H9 (cell line): ENCODE data around the gene PCDH9. TPM values are rescaled to one million over a fixed set of nuclear protein-coding genes. Genes with fewer than 3 reads are reported as not detected.

ENCODE experiments used
- DNase-seq: peaks from one replicate; pipeline ENCODE4 v3.0.0-alpha.2; 2017
- H2AFZ ChIP-seq: one replicate; pipeline ENCODE4 v1.6.1; 2013; ENCODE audit warnings: mild to moderate bottlenecking, low read length, control low read depth, moderate library complexity
- H2AK5ac ChIP-seq: 2 replicates; pipeline ENCODE4 v1.6.1; 2013; ENCODE audit warnings: low read length, control low read depth, mixed read lengths; ENCODE audit not compliant: insufficient read length
- H2BK120ac ChIP-seq: one replicate; pipeline ENCODE4 v1.6.1; 2013; ENCODE audit warnings: low read depth, mild to moderate bottlenecking, low read length, control low read depth, inconsistent platforms; ENCODE audit not compliant: poor library complexity, severe bottlenecking
- H2BK12ac ChIP-seq: 2 replicates; pipeline ENCODE4 v1.6.1; 2013; ENCODE audit warnings: low read length, control low read depth, mixed read lengths, low read depth; ENCODE audit not compliant: insufficient read length
- H2BK15ac ChIP-seq: 2 replicates; pipeline ENCODE4 v1.6.1; 2013; ENCODE audit warnings: low read depth, low read length, control low read depth
- H2BK20ac ChIP-seq: one replicate; pipeline ENCODE4 v1.6.1; 2013; ENCODE audit warnings: low read depth, mild to moderate bottlenecking, low read length, control low read depth, inconsistent platforms; ENCODE audit not compliant: poor library complexity, severe bottlenecking
- H2BK5ac ChIP-seq: 2 replicates; pipeline ENCODE4 v1.6.1; 2013; ENCODE audit warnings: low read length, control low read depth, mixed read lengths; ENCODE audit not compliant: insufficient read length
- H3K14ac ChIP-seq: 2 replicates; pipeline ENCODE4 v1.6.1; 2013; ENCODE audit warnings: low read length, control low read depth; ENCODE audit not compliant: insufficient read depth
- H3K18ac ChIP-seq: 2 replicates; pipeline ENCODE4 v1.6.1; 2013; ENCODE audit warnings: low read depth, mild to moderate bottlenecking, mixed read lengths, low read length, control low read depth; ENCODE audit not compliant: insufficient read length
- H3K23ac ChIP-seq: 2 replicates; pipeline ENCODE4 v1.6.1; 2013; ENCODE audit warnings: low read length, control low read depth, mixed read lengths, low read depth; ENCODE audit not compliant: insufficient read length
- H3K23me2 ChIP-seq: 2 replicates; pipeline ENCODE4 v1.6.1; 2013; ENCODE audit warnings: low read depth, mild to moderate bottlenecking, mixed read lengths, low read length, control low read depth; ENCODE audit not compliant: insufficient read length, poor library complexity, severe bottlenecking
- H3K27ac ChIP-seq: 2 replicates; pipeline ENCODE4 v1.5.1; 2013; ENCODE audit warnings: low read length, control low read depth, mixed read lengths, low read depth; ENCODE audit not compliant: insufficient read length
- H3K27me3 ChIP-seq: 2 replicates; pipeline ENCODE4 v1.6.1; 2013; ENCODE audit warnings: low read length, control low read depth, inconsistent platforms; ENCODE audit not compliant: insufficient read depth
- H3K4ac ChIP-seq: 2 replicates; pipeline ENCODE4 v1.6.1; 2013; ENCODE audit warnings: low read depth, mild to moderate bottlenecking, control low read depth, inconsistent platforms, low read length, moderate library complexity
- H3K4me1 ChIP-seq: 2 replicates; pipeline ENCODE4 v1.6.1; 2013; ENCODE audit warnings: low read length, control low read depth, inconsistent platforms; ENCODE audit not compliant: insufficient read depth
- H3K4me2 ChIP-seq: 2 replicates; pipeline ENCODE4 v1.6.1; 2013; ENCODE audit warnings: low read length, control low read depth, mixed read lengths; ENCODE audit not compliant: insufficient read length, insufficient read depth
- H3K56ac ChIP-seq: 2 replicates; pipeline ENCODE4 v1.6.1; 2013; ENCODE audit warnings: low read depth, mild to moderate bottlenecking, mixed read lengths, low read length, control low read depth; ENCODE audit not compliant: insufficient read length
- H3K79me1 ChIP-seq: 2 replicates; pipeline ENCODE4 v1.6.1; 2013; ENCODE audit warnings: low read depth, mild to moderate bottlenecking, moderate library complexity, low read length, control low read depth, inconsistent platforms; ENCODE audit not compliant: insufficient read depth, poor library complexity, severe bottlenecking
- H3K79me2 ChIP-seq: 2 replicates; pipeline ENCODE4 v1.6.1; 2013; ENCODE audit warnings: low read length, control low read depth, inconsistent platforms; ENCODE audit not compliant: insufficient read depth
- H3K9ac ChIP-seq: 2 replicates; pipeline ENCODE4 v1.6.1; 2013; ENCODE audit warnings: low read length, control low read depth, mixed read lengths; ENCODE audit not compliant: insufficient read length; ENCODE audit errors: extremely low read depth
- H3K9me3 ChIP-seq: one replicate; pipeline ENCODE4 v1.6.1; 2013; ENCODE audit warnings: low read depth, low read length, inconsistent platforms; ENCODE audit not compliant: control insufficient read depth
- H3T11ph ChIP-seq: one replicate; pipeline ENCODE4 v1.6.1; 2013; ENCODE audit warnings: mild to moderate bottlenecking, low read length, control low read depth, inconsistent platforms
- H4K20me1 ChIP-seq: one replicate; pipeline ENCODE4 v1.6.1; 2013; ENCODE audit not compliant: control insufficient read depth, insufficient read length, insufficient read depth
- H4K5ac ChIP-seq: 2 replicates; pipeline ENCODE4 v1.6.1; 2013; ENCODE audit warnings: low read depth, mild to moderate bottlenecking, mixed read lengths, low read length, control low read depth; ENCODE audit not compliant: insufficient read length
- H4K8ac ChIP-seq: replicated peaks from 2 replicates; pipeline ENCODE4 v1.6.1; 2013; ENCODE audit warnings: low read length, control low read depth, mixed read lengths, low read depth; ENCODE audit not compliant: insufficient read length
- H4K91ac ChIP-seq: 2 replicates; pipeline ENCODE4 v1.6.1; 2013; ENCODE audit warnings: low read depth, mild to moderate bottlenecking, moderate library complexity, mixed read lengths, low read length, control low read depth; ENCODE audit not compliant: insufficient read length
- H3K27ac Mint-ChIP-seq, 3 experiments: 2 replicates in 2 of 3; 3 replicates in 1 of 3; pipeline ENCODE4 v1.8.0; 2020 to 2021; ENCODE audit warnings: mixed read lengths in 3 of 3, mild to moderate bottlenecking in 1 of 3, moderate library complexity in 1 of 3
- H3K27me3 Mint-ChIP-seq: 2 replicates; pipeline ENCODE4 v1.8.0; 2021; ENCODE audit warnings: low read depth, mild to moderate bottlenecking, moderate library complexity, mixed read lengths
- H3K36me3 Mint-ChIP-seq, 3 experiments: 2 replicates in 2 of 3; 3 replicates in 1 of 3; pipeline ENCODE4 v1.8.0; 2020 to 2021; ENCODE audit warnings: low read depth in 3 of 3, mixed read lengths in 3 of 3; ENCODE audit not compliant: insufficient read depth in 1 of 3
- H3K4me1 Mint-ChIP-seq, 2 experiments: 2 replicates each; pipeline ENCODE4 v1.8.0; 2020; ENCODE audit warnings: mixed read lengths in 2 of 2
- H3K4me3 Mint-ChIP-seq, 2 experiments: 2 replicates in 1 of 2; 3 replicates in 1 of 2; pipeline ENCODE4 v1.8.0; 2020 to 2021; ENCODE audit warnings: mild to moderate bottlenecking in 2 of 2, mixed read lengths in 2 of 2, moderate library complexity in 1 of 2
- H3K9me3 Mint-ChIP-seq, 2 experiments: 2 replicates in 1 of 2; 3 replicates in 1 of 2; pipeline ENCODE4 v1.8.0; 2020; ENCODE audit warnings: mild to moderate bottlenecking in 2 of 2, mixed read lengths in 2 of 2, moderate library complexity in 1 of 2
- CTCF ChIP-seq: fragments of 200-600 bp; sonication (generic); conservative IDR thresholded peaks from 3 replicates; pipeline ENCODE4 v1.8.0; 2021; ENCODE audit warnings: antibody characterized with exemption, mild to moderate bottlenecking
- WGBS: extraction: QIAGEN DNeasy Blood & Tissue Kit; methylation state at CpG from one replicate; pipeline ENCODE4 v1.1.7; 2013; ENCODE audit warnings: missing lambda C conversion rate, low lambda C conversion rate, mixed read lengths; ENCODE audit not compliant: insufficient read length; ENCODE audit errors: extremely low coverage; 5-methylcytosine and 5-hydroxymethylcytosine counted together
- total RNA-seq: library from RNA; stranded (reverse); gene quantifications from 2 replicates; pipeline ENCODE4 v1.2.1, GENCODE V29; 2021

The PCDH9 gene
- total RNA-seq, 1 experiment from 2014 or later = 0.11 TPM

- no peak overlapping the region for H2BK12ac ChIP-seq
- H3K27me3 ChIP-seq = no peaks in the 10 kb centered on the region
- no peak overlapping the region for H3K4me3 Mint-ChIP-seq
- no peak overlapping the region for H4K5ac ChIP-seq
- no peak for TF ChIP-seq CTCF
- H4K8ac ChIP-seq = no peak overlapping the region
- no peak overlapping the region for H3K18ac ChIP-seq
- no peak overlapping the region for H2AFZ ChIP-seq
- no peak for DNase-seq
- no peaks in the 10 kb centered on the region for H3K9me3 ChIP-seq
- no CpG with 5 or more reads among the region's 3 CpGs for WGBS
- no peak overlapping the region for H2BK15ac ChIP-seq
- H3K4me2 ChIP-seq = no peak overlapping the region
- no peaks in the 10 kb centered on the region for H3K79me1 ChIP-seq
- H4K91ac ChIP-seq = no peak overlapping the region
- no peak overlapping the region for H3K27ac Mint-ChIP-seq
- no peak overlapping the region for H3K27ac ChIP-seq
- H3K23ac ChIP-seq = no peak overlapping the region
- no peaks in the 10 kb centered on the region; the same call in 1 of the 2 replicates for H3K79me2 ChIP-seq
- no peak overlapping the region for H2BK5ac ChIP-seq
- no peak overlapping the region for H3K9ac ChIP-seq
- H2BK120ac ChIP-seq = no peak overlapping the region
- no peaks in the 10 kb centered on the region for H3K36me3 Mint-ChIP-seq
- H3K9me3 Mint-ChIP-seq = no peaks in the 10 kb centered on the region
- H3K27me3 Mint-ChIP-seq = no peaks in the 10 kb centered on the region
- no peak overlapping the region for H2BK20ac ChIP-seq
- H3K56ac ChIP-seq = no peak overlapping the region
- H3K4me1 Mint-ChIP-seq = no peaks in the 10 kb centered on the region
- H3K23me2 ChIP-seq = no peaks in the 10 kb centered on the region
- H3K4me1 ChIP-seq = no peaks in the 10 kb centered on the region
- no peak overlapping the region for H3T11ph ChIP-seq
- no peak overlapping the region for H3K14ac ChIP-seq
- H4K20me1 ChIP-seq = no peaks in the 10 kb centered on the region
- H2AK5ac ChIP-seq = no peak overlapping the region
- H3K4ac ChIP-seq = no peak overlapping the region
These were observed 767.9 kb downstream of the PCDH9 start for GRCh38 chr13:66462187-66462586.
